ES-I3 (cell line): ENCODE results near the gene CEACAM21.

Experiments
- H3K36me3 ChIP-seq: 2 replicates; pipeline ENCODE4 v1.6.1; 2013; ENCODE audit warnings: mild to moderate bottlenecking, low read length, control low read depth, moderate library complexity; ENCODE audit not compliant: insufficient read depth
- H3K4me1 ChIP-seq: 2 replicates; pipeline ENCODE4 v1.6.1; 2013; ENCODE audit warnings: mild to moderate bottlenecking, control low read depth, low read length; ENCODE audit not compliant: insufficient read depth
- H3K9ac ChIP-seq: 2 replicates; pipeline ENCODE4 v1.6.1; 2013; ENCODE audit warnings: low read depth, mild to moderate bottlenecking, low read length, moderate library complexity
- H3K9me3 ChIP-seq: 2 replicates; pipeline ENCODE4 v1.6.1; 2013; ENCODE audit warnings: mild to moderate bottlenecking, low read length, moderate library complexity; ENCODE audit not compliant: control insufficient read depth, insufficient read depth

CEACAM21 gene

GRCh38 chr19:41626278-41626677, 50.3 kb downstream of the CEACAM21 start:
- Histone ChIP-seq H3K9ac (no peak overlapping the region), H3K4me1 (no peaks in the 10 kb centered on the region), H3K36me3 (no peaks in the 10 kb centered on the region), H3K9me3 (no peaks in the 10 kb centered on the region; the same call in 1 of the 2 replicates)

- Histone ChIP-seq H3K9ac (no peak within 1 kb of the TSS), H3K9me3 (no peaks in the 10 kb centered on the region; the same call in 1 of the 2 replicates), H3K4me1 (no peaks in the 10 kb centered on the region), H3K36me3 (no peaks in the 10 kb centered on the region)
These were observed 50.9 kb downstream of the CEACAM21 start, which contains the start of gene CEACAM4 for GRCh38 chr19:41626877-41627276. TSS of gene CEACAM4 (minus strand) at chr19:41627074. CDS start at chr19:41626963, 111 bp downstream.

DNA sequence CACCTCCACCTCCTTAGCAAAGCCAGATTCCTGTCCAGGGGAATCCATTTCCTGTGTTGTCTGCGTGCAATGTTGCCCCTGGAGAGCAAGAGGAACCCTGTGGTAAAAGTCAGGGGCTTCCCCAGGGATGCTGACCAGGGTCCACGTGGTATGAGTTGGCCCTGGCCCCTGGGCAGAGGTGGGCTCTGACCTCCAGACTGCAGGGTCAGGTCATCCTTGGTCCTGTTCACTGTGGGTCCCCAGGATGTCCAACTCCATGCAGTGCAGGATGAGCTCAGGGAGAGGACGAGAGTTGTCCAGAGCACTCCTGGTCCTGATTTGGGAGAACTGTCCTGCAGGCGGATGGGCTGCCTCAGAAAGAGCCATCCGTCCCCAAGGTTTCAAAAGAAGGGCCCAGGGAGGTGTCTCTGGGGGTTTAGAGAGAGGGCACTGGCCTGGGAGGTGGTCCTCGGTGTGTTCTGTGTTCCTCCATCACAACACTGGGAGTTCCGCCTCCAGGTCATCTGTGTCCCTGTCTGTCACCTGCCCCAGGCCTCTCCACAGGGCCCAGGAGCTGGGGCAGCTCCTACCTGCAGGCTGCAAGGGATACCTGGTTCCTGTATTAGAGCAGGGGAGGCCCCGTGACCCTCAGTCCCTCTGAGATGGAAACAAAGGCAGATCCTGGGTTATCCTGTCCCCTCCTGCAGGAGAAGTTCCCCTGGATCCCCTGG, 52.2 kb downstream of the CEACAM21 start:
- Histone ChIP-seq H3K4me1 (no peaks in the 10 kb centered on the region), H3K9ac (no peak overlapping the region), H3K9me3 (no peaks in the 10 kb centered on the region; the same call in 1 of the 2 replicates), H3K36me3 (no peaks in the 10 kb centered on the region)
